Stimulated activated naive CD8-positive, alpha-beta T cell treated with anti-CD3 and anti-CD28 coated beads, Interleukin-15, Interleukin-2, amounts not matched to agents 100 ng/mL and 50 ng/mL, for 24 hours (primary cell): Measurements from ENCODE around the gene OR5AK2.
"Not testable (repeated sequence)": the region's sequence is repeated elsewhere in the genome, so short reads cannot be mapped to it uniquely, and the experiment has no call there.

Experiments
- H3K27ac Mint-ChIP-seq: one replicate; pipeline ENCODE4 v1.8.0; 2021; ENCODE audit warnings: mild to moderate bottlenecking, mixed read lengths
- H3K27me3 Mint-ChIP-seq: one replicate; pipeline ENCODE4 v1.8.0; 2021; ENCODE audit warnings: mixed read lengths
- H3K36me3 Mint-ChIP-seq: one replicate; pipeline ENCODE4 v1.8.0; 2021; ENCODE audit warnings: low read depth, mixed read lengths
- H3K4me1 Mint-ChIP-seq: one replicate; pipeline ENCODE4 v1.8.0; 2021; ENCODE audit warnings: low read depth, mixed read lengths
- H3K4me3 Mint-ChIP-seq: one replicate; pipeline ENCODE4 v1.8.0; 2021; ENCODE audit warnings: mild to moderate bottlenecking, mixed read lengths
- H3K9me3 Mint-ChIP-seq: one replicate; pipeline ENCODE4 v1.8.0; 2021; ENCODE audit warnings: mixed read lengths

The OR5AK2 gene

GRCh38 chr11:56988614-56989013 lies at the start of gene OR5AK2:
OR5AK2 (plus strand) TSS chr11:56988914; CDS start chr11:56988914, 0 bp downstream.
- no peaks in the 10 kb centered on the region for H3K36me3 Mint-ChIP-seq
- no peak within 1 kb of the TSS for H3K4me3 Mint-ChIP-seq
- H3K4me1 Mint-ChIP-seq: no peaks in the 10 kb centered on the region
- H3K27me3 Mint-ChIP-seq: no peaks in the 10 kb centered on the region
- H3K9me3 Mint-ChIP-seq: peaks cover 11% of the 10 kb centered on the region
- no peak within 1 kb of the TSS for H3K27ac Mint-ChIP-seq

- H3K9me3 Mint-ChIP-seq: peaks cover 13% of the 10 kb centered on the region
- not testable (repeated sequence) for H3K27me3 Mint-ChIP-seq, H3K36me3 Mint-ChIP-seq, H3K4me1 Mint-ChIP-seq, H3K27ac Mint-ChIP-seq, H3K4me3 Mint-ChIP-seq
These were observed 43.2 kb upstream of the OR5AK2 start for GRCh38 chr11:56945526-56945925.

GRCh38 chr11:56948991-56949515 lies 39.7 kb upstream of the OR5AK2 start:
- H3K27ac Mint-ChIP-seq: no peak overlapping the region
- no peak overlapping the region for H3K4me3 Mint-ChIP-seq
- no peaks in the 10 kb centered on the region for H3K27me3 Mint-ChIP-seq
- no peaks in the 10 kb centered on the region for H3K36me3 Mint-ChIP-seq
- no peaks in the 10 kb centered on the region for H3K4me1 Mint-ChIP-seq
- peaks cover 20% of the 10 kb centered on the region for H3K9me3 Mint-ChIP-seq

- Mint-ChIP-seq H3K27me3 (no peaks in the 10 kb centered on the region), H3K27ac (no peak overlapping the region), H3K36me3 (no peaks in the 10 kb centered on the region), H3K9me3 (peaks cover 26% of the 10 kb centered on the region), H3K4me1 (no peaks in the 10 kb centered on the region), H3K4me3 (no peak overlapping the region)
These were observed 38.2 kb upstream of the OR5AK2 start for GRCh38 chr11:56950510-56950909.

- not testable (repeated sequence) for H3K36me3 Mint-ChIP-seq, H3K27ac Mint-ChIP-seq, H3K27me3 Mint-ChIP-seq, H3K4me1 Mint-ChIP-seq, H3K4me3 Mint-ChIP-seq
- H3K9me3 Mint-ChIP-seq: peaks cover 15% of the 10 kb centered on the region
These were observed 34.8 kb upstream of the OR5AK2 start for GRCh38 chr11:56953907-56954306.

GRCh38 chr11:56961609-56962008 lies 27.1 kb upstream of the OR5AK2 start:
- H3K4me1 Mint-ChIP-seq: no peaks in the 10 kb centered on the region
- no peaks in the 10 kb centered on the region for H3K27me3 Mint-ChIP-seq
- no peak overlapping the region for H3K4me3 Mint-ChIP-seq
- H3K27ac Mint-ChIP-seq: no peak overlapping the region
- no peaks in the 10 kb centered on the region for H3K36me3 Mint-ChIP-seq
- H3K9me3 Mint-ChIP-seq: peaks cover 5% of the 10 kb centered on the region

GRCh38 chr11:56967726-56968125 lies 21.0 kb upstream of the OR5AK2 start:
- Mint-ChIP-seq H3K27me3 (no peaks in the 10 kb centered on the region), H3K9me3 (peaks cover 5% of the 10 kb centered on the region), H3K36me3 (no peaks in the 10 kb centered on the region), H3K4me3 (no peak overlapping the region), H3K4me1 (no peaks in the 10 kb centered on the region), H3K27ac (no peak overlapping the region)

- Mint-ChIP-seq H3K27ac (no peak overlapping the region), H3K27me3 (no peaks in the 10 kb centered on the region), H3K4me1 (no peaks in the 10 kb centered on the region), H3K36me3 (no peaks in the 10 kb centered on the region), H3K4me3 (no peak overlapping the region), H3K9me3 (peaks cover 1% of the 10 kb centered on the region)
These were observed 20.2 kb upstream of the OR5AK2 start for GRCh38 chr11:56968524-56968923.

- Mint-ChIP-seq H3K4me1 (no peaks in the 10 kb centered on the region), H3K27me3 (no peaks in the 10 kb centered on the region), H3K27ac (no peak overlapping the region), H3K9me3 (peaks cover 5% of the 10 kb centered on the region), H3K36me3 (no peaks in the 10 kb centered on the region), H3K4me3 (no peak overlapping the region)
These were observed 11.4 kb upstream of the OR5AK2 start for GRCh38 chr11:56977314-56977713.

GRCh38 chr11:56990702-56991101 lies 2.0 kb downstream of the OR5AK2 start:
- Mint-ChIP-seq H3K36me3 (no peaks in the 10 kb centered on the region), H3K27ac (no peak overlapping the region), H3K27me3 (no peaks in the 10 kb centered on the region), H3K4me1 (no peaks in the 10 kb centered on the region), H3K9me3 (peaks cover 24% of the 10 kb centered on the region), H3K4me3 (no peak overlapping the region)

- Mint-ChIP-seq H3K4me3 (no peak overlapping the region), H3K27ac (no peak overlapping the region), H3K27me3 (no peaks in the 10 kb centered on the region), H3K9me3 (peaks cover 35% of the 10 kb centered on the region), H3K36me3 (no peaks in the 10 kb centered on the region), H3K4me1 (no peaks in the 10 kb centered on the region)
These were observed 5.8 kb downstream of the OR5AK2 start for GRCh38 chr11:56994532-56994931.

- no peaks in the 10 kb centered on the region for H3K27me3 Mint-ChIP-seq
- H3K4me3 Mint-ChIP-seq: no peak overlapping the region
- H3K4me1 Mint-ChIP-seq: no peaks in the 10 kb centered on the region
- H3K36me3 Mint-ChIP-seq: no peaks in the 10 kb centered on the region
- H3K27ac Mint-ChIP-seq: no peak overlapping the region
- H3K9me3 Mint-ChIP-seq: peaks cover 4% of the 10 kb centered on the region
These were observed 13.1 kb downstream of the OR5AK2 start for GRCh38 chr11:57001674-57002401.

- Mint-ChIP-seq H3K4me1 (no peaks in the 10 kb centered on the region), H3K27me3 (no peaks in the 10 kb centered on the region), H3K9me3 (no peaks in the 10 kb centered on the region), H3K4me3 (no peak overlapping the region), H3K36me3 (no peaks in the 10 kb centered on the region), H3K27ac (no peak overlapping the region)
These were observed 19.7 kb downstream of the OR5AK2 start for GRCh38 chr11:57008373-57008772.

- no peak overlapping the region for H3K4me3 Mint-ChIP-seq
- no peaks in the 10 kb centered on the region for H3K4me1 Mint-ChIP-seq
- H3K9me3 Mint-ChIP-seq: no peaks in the 10 kb centered on the region
- no peaks in the 10 kb centered on the region for H3K27me3 Mint-ChIP-seq
- no peaks in the 10 kb centered on the region for H3K36me3 Mint-ChIP-seq
- H3K27ac Mint-ChIP-seq: no peak overlapping the region
These were observed 27.0 kb downstream of the OR5AK2 start for GRCh38 chr11:57015679-57016078.

- Mint-ChIP-seq H3K9me3 (peaks cover 9% of the 10 kb centered on the region), H3K27me3 (no peaks in the 10 kb centered on the region), H3K27ac (no peak overlapping the region), H3K4me3 (no peak overlapping the region), H3K36me3 (no peaks in the 10 kb centered on the region), H3K4me1 (no peaks in the 10 kb centered on the region)
These were observed 42.8 kb downstream of the OR5AK2 start for GRCh38 chr11:57031556-57031955.
